ENCODE measurements around the gene ANKRD12.

The ANKRD12 gene

DNA sequence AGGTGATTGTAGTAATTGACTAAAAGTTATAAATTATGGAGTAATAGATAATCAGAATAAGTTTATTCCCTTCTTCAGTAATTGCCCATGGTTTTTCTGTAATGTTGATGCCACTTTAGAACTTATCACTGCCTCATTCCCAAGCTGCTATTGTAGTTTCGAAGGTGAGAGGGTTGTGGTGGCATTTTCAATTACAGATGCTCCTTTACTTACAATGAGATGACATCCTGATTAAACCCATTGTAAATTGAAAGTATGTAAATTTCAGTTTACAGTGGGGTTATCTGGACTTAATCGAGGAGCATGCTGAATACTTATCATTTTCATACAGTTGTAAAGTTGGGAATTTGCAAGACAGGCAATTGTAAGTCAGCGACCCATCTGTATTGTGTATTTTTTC, 31.2 kb upstream of the ANKRD12 start:
- H3K4me1 ChIP-seq (ENCODE audit: control insufficient read depth in 2 of 2, insufficient read depth in 2 of 2, low read length in 2 of 2), result peaks cover 45 to 49% of the 10 kb centered on the region in 2 donors
- no peaks in the 10 kb centered on the region for H3K36me3 ChIP-seq (ENCODE audit: control insufficient read depth in 2 of 2, insufficient read depth in 2 of 2, low read length in 2 of 2)
- H3K27ac ChIP-seq (ENCODE audit: low read depth in 2 of 2, low read length in 2 of 2), result no peak overlapping the region
- H3K9me3 ChIP-seq (ENCODE audit: control insufficient read depth in 2 of 2, low read length in 2 of 2), result no peaks in the 10 kb centered on the region
- peak overlapping the region in 1 of 2 donors; percentile 0 for H3K9ac ChIP-seq (ENCODE audit: low read depth in 1 of 2, low read length in 2 of 2)
- peak overlapping the region in 1 of 2 donors; percentile 95 for H3K4me3 ChIP-seq (ENCODE audit: low read length in 2 of 2)
- H3K27me3 ChIP-seq (ENCODE audit: control insufficient read depth in 2 of 2, insufficient read depth in 2 of 2, low read length in 2 of 2), result no peaks in the 10 kb centered on the region

- Histone ChIP-seq H3K27ac (ENCODE audit: low read depth in 2 of 2, low read length in 2 of 2) (no peak overlapping the region), H3K9ac (ENCODE audit: low read depth in 1 of 2, low read length in 2 of 2) (peak overlapping the region in 1 of 2 donors; percentile 0), H3K4me1 (ENCODE audit: control insufficient read depth in 2 of 2, insufficient read depth in 2 of 2, low read length in 2 of 2) (peaks cover 52 to 56% of the 10 kb centered on the region in 2 donors), H3K4me3 (ENCODE audit: low read length in 2 of 2) (no peak overlapping the region), H3K27me3 (ENCODE audit: control insufficient read depth in 2 of 2, insufficient read depth in 2 of 2, low read length in 2 of 2) (no peaks in the 10 kb centered on the region), H3K9me3 (ENCODE audit: control insufficient read depth in 2 of 2, low read length in 2 of 2) (no peaks in the 10 kb centered on the region), H3K36me3 (ENCODE audit: control insufficient read depth in 2 of 2, insufficient read depth in 2 of 2, low read length in 2 of 2) (no peaks in the 10 kb centered on the region)
Observed at GRCh38 chr18:9106094-9106493, 30.5 kb upstream of the ANKRD12 start.

DNA sequence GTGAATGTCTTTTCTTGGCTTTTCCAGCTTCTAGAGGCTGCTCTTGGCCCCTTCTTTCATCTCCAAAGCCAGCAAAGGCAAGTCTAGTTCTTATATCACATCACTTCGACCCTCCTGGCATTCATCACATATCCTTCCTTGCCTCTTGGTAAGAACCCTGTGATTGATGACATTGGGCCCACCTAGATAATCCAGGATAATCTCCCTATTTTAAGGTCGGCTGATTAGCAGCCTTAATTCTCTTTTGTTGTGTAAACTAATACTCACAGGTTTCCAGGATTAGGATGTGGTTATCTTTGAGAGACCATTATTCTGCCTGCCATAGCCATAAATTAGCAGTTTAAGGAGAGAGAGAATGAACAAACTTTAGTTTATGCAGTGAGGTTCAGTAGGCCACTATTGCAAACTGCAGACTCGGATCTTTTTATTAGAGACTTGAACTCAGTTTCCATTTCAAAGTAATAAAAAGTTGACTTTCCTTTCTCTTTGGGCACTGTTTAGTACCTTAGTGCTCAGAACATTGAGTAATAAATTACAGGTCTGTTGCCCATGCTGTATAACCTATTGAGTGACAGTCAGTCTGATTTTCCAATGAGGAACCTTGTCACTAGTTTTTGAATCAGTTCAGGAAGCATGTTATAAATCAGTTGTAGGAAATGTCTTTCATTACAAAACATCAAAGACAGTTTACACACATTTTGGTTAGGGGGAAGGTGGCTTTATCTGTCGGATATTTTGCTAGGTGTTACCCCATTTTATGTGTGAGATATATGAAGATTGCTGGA, 29.6 kb upstream of the ANKRD12 start:
- H3K4me1 ChIP-seq (ENCODE audit: control insufficient read depth in 2 of 2, insufficient read depth in 2 of 2, low read length in 2 of 2), result peaks cover 54 to 59% of the 10 kb centered on the region in 2 donors

GRCh38 chr18:9108911-9109310, 27.7 kb upstream of the ANKRD12 start:
- H3K27me3 ChIP-seq (ENCODE audit: control insufficient read depth in 2 of 2, insufficient read depth in 2 of 2, low read length in 2 of 2), result no peaks in the 10 kb centered on the region
- H3K27ac ChIP-seq (ENCODE audit: low read depth in 2 of 2, low read length in 2 of 2), result no peak overlapping the region
- H3K9ac ChIP-seq (ENCODE audit: low read depth in 1 of 2, low read length in 2 of 2), result peak overlapping the region in 1 of 2 donors; percentile 34
- H3K4me3 ChIP-seq (ENCODE audit: low read length in 2 of 2), result no peak overlapping the region
- peaks cover 57% of the 10 kb centered on the region in 2 donors for H3K4me1 ChIP-seq (ENCODE audit: control insufficient read depth in 2 of 2, insufficient read depth in 2 of 2, low read length in 2 of 2)
- no peaks in the 10 kb centered on the region for H3K9me3 ChIP-seq (ENCODE audit: control insufficient read depth in 2 of 2, low read length in 2 of 2)
- no peaks in the 10 kb centered on the region for H3K36me3 ChIP-seq (ENCODE audit: control insufficient read depth in 2 of 2, insufficient read depth in 2 of 2, low read length in 2 of 2)

More for the DNA sequence above, 29.6 kb upstream of the ANKRD12 start:
- H3K9ac ChIP-seq (ENCODE audit: low read depth in 1 of 2, low read length in 2 of 2), result no peak overlapping the region
- no peak overlapping the region for H3K27ac ChIP-seq (ENCODE audit: low read depth in 2 of 2, low read length in 2 of 2)
- no peaks in the 10 kb centered on the region for H3K9me3 ChIP-seq (ENCODE audit: control insufficient read depth in 2 of 2, low read length in 2 of 2)
- no peaks in the 10 kb centered on the region for H3K36me3 ChIP-seq (ENCODE audit: control insufficient read depth in 2 of 2, insufficient read depth in 2 of 2, low read length in 2 of 2)
- peak overlapping the region in 1 of 2 donors; percentile 6 for H3K4me3 ChIP-seq (ENCODE audit: low read length in 2 of 2)
- H3K27me3 ChIP-seq (ENCODE audit: control insufficient read depth in 2 of 2, insufficient read depth in 2 of 2, low read length in 2 of 2), result no peaks in the 10 kb centered on the region

DNA sequence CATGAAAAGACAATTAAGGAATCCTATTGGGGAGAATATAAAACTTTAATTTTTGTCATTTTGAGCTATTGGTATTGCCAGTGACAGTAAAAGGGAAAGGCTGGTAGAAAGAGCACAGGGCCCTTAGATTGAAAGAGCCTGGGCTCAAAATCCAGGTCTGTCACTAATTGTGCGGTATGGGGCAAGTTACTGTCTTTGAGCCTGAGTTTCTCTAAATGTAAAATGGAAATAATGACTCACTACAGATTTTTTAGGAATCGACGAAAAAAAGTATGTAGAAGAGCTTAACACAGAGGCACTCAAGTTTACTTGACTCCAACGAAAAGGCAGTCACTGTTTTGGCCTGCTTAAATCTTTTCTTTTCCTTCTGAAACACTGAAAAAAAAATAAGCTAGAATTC, 27.1 kb upstream of the ANKRD12 start:
- Histone ChIP-seq H3K27ac (ENCODE audit: low read depth in 2 of 2, low read length in 2 of 2) (peak overlapping the region in 1 of 2 donors; percentile 19), H3K4me1 (ENCODE audit: control insufficient read depth in 2 of 2, insufficient read depth in 2 of 2, low read length in 2 of 2) (peaks cover 51 to 52% of the 10 kb centered on the region in 2 donors), H3K9ac (ENCODE audit: low read depth in 1 of 2, low read length in 2 of 2) (no peak overlapping the region), H3K27me3 (ENCODE audit: control insufficient read depth in 2 of 2, insufficient read depth in 2 of 2, low read length in 2 of 2) (no peaks in the 10 kb centered on the region), H3K9me3 (ENCODE audit: control insufficient read depth in 2 of 2, low read length in 2 of 2) (no peaks in the 10 kb centered on the region), H3K36me3 (ENCODE audit: control insufficient read depth in 2 of 2, insufficient read depth in 2 of 2, low read length in 2 of 2) (no peaks in the 10 kb centered on the region), H3K4me3 (ENCODE audit: low read length in 2 of 2) (peak overlapping the region in 1 of 2 donors; percentile 8)

- Histone ChIP-seq H3K27me3 (ENCODE audit: control insufficient read depth in 2 of 2, insufficient read depth in 2 of 2, low read length in 2 of 2) (no peaks in the 10 kb centered on the region), H3K9me3 (ENCODE audit: control insufficient read depth in 2 of 2, low read length in 2 of 2) (no peaks in the 10 kb centered on the region), H3K36me3 (ENCODE audit: control insufficient read depth in 2 of 2, insufficient read depth in 2 of 2, low read length in 2 of 2) (no peaks in the 10 kb centered on the region), H3K4me1 (ENCODE audit: control insufficient read depth in 2 of 2, insufficient read depth in 2 of 2, low read length in 2 of 2) (peaks cover 25 to 38% of the 10 kb centered on the region in 2 donors), H3K4me3 (ENCODE audit: low read length in 2 of 2) (no peak overlapping the region), H3K9ac (ENCODE audit: low read depth in 1 of 2, low read length in 2 of 2) (peak overlapping the region in 1 of 2 donors; percentile 9), H3K27ac (ENCODE audit: low read depth in 2 of 2, low read length in 2 of 2) (peak overlapping the region in 1 of 2 donors; percentile 35)
Observed at GRCh38 chr18:9113468-9114149, 23.0 kb upstream of the ANKRD12 start.

DNA sequence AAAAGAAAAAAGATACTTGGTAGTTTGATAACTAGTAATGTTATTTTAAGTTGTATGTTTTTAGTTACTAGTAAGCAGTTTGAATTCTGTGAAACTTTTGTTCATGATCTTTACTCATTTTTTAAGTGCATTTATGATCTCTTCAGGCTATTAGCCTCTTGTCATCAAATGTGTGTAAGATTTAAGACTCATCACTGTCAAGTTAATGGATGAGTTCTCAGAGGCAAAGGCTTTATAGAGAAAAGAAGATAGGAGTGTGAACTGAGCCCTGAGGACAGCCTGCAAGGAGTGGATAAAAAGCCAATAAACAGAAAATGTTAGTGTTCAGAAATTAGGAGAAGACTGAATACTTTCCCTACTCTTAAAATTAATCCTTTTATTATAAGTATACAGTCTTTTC, 20.6 kb upstream of the ANKRD12 start:
- no peaks in the 10 kb centered on the region for H3K9me3 ChIP-seq (ENCODE audit: control insufficient read depth in 2 of 2, low read length in 2 of 2)
- peaks cover 8 to 28% of the 10 kb centered on the region in 2 donors for H3K4me1 ChIP-seq (ENCODE audit: control insufficient read depth in 2 of 2, insufficient read depth in 2 of 2, low read length in 2 of 2)
- H3K9ac ChIP-seq (ENCODE audit: low read depth in 1 of 2, low read length in 2 of 2), result no peak overlapping the region
- peaks cover 3 to 10% of the 10 kb centered on the region in 2 donors for H3K36me3 ChIP-seq (ENCODE audit: control insufficient read depth in 2 of 2, insufficient read depth in 2 of 2, low read length in 2 of 2)
- no peaks in the 10 kb centered on the region for H3K27me3 ChIP-seq (ENCODE audit: control insufficient read depth in 2 of 2, insufficient read depth in 2 of 2, low read length in 2 of 2)
- no peak overlapping the region for H3K4me3 ChIP-seq (ENCODE audit: low read length in 2 of 2)
- H3K27ac ChIP-seq (ENCODE audit: low read depth in 2 of 2, low read length in 2 of 2), result peak overlapping the region in 1 of 2 donors; percentile 1

- peak overlapping the region; percentile 69 to 81 for H3K27ac ChIP-seq (ENCODE audit: low read depth in 2 of 2, low read length in 2 of 2)
- peaks cover 4 to 23% of the 10 kb centered on the region in 2 donors for H3K4me1 ChIP-seq (ENCODE audit: control insufficient read depth in 2 of 2, insufficient read depth in 2 of 2, low read length in 2 of 2)
- no peaks in the 10 kb centered on the region for H3K27me3 ChIP-seq (ENCODE audit: control insufficient read depth in 2 of 2, insufficient read depth in 2 of 2, low read length in 2 of 2)
- H3K9me3 ChIP-seq (ENCODE audit: control insufficient read depth in 2 of 2, low read length in 2 of 2), result no peaks in the 10 kb centered on the region
- H3K4me3 ChIP-seq (ENCODE audit: low read length in 2 of 2), result no peak overlapping the region
- H3K9ac ChIP-seq (ENCODE audit: low read depth in 1 of 2, low read length in 2 of 2), result no peak overlapping the region
- peaks cover 9 to 23% of the 10 kb centered on the region in 2 donors for H3K36me3 ChIP-seq (ENCODE audit: control insufficient read depth in 2 of 2, insufficient read depth in 2 of 2, low read length in 2 of 2)
Observed at GRCh38 chr18:9117980-9118841, 18.4 kb upstream of the ANKRD12 start.

DNA sequence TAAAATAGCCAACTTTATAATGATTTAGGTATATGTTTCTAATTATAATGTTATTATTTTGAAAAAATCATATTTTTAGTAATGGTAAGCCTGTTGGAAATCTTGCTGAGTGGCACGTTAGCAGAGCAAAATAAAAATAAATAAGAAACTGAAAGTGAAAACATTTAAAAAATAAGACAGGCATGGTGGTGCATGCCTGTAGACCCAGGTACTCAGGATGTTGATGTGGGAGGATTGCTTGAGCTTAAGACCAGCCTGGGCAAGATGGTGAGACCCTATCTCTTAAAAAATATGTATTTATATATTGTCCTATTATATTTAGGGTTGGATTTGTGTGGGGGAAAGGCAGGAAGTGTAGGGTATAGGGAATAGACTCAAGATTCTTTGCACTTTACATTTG, 15.8 kb upstream of the ANKRD12 start:
- H3K4me1 ChIP-seq (ENCODE audit: control insufficient read depth in 2 of 2, insufficient read depth in 2 of 2, low read length in 2 of 2), result peaks cover 4 to 17% of the 10 kb centered on the region in 2 donors
- H3K27me3 ChIP-seq (ENCODE audit: control insufficient read depth in 2 of 2, insufficient read depth in 2 of 2, low read length in 2 of 2), result no peaks in the 10 kb centered on the region
- no peak overlapping the region for H3K27ac ChIP-seq (ENCODE audit: low read depth in 2 of 2, low read length in 2 of 2)
- no peaks in the 10 kb centered on the region for H3K9me3 ChIP-seq (ENCODE audit: control insufficient read depth in 2 of 2, low read length in 2 of 2)
- no peak overlapping the region for H3K4me3 ChIP-seq (ENCODE audit: low read length in 2 of 2)
- peaks cover 16 to 37% of the 10 kb centered on the region in 2 donors for H3K36me3 ChIP-seq (ENCODE audit: control insufficient read depth in 2 of 2, insufficient read depth in 2 of 2, low read length in 2 of 2)
- no peak overlapping the region for H3K9ac ChIP-seq (ENCODE audit: low read depth in 1 of 2, low read length in 2 of 2)

Data from mucosa of rectum (tissue), 2 donors.